T-helper 1 cell treated with Interleukin-12 subunit alpha and Interleukin-12 subunit beta and Interleukin-4 antibody, amounts not matched to agents 30 μg/mL and 1 μg/mL, for 36 hours (primary cell): ENCODE data around the gene OR9G4.

Experiments
- H3K27ac Mint-ChIP-seq: one replicate; pipeline ENCODE4 v1.8.0; 2021; ENCODE audit warnings: mild to moderate bottlenecking, mixed read lengths
- H3K27me3 Mint-ChIP-seq: one replicate; pipeline ENCODE4 v1.8.0; 2021; ENCODE audit warnings: low read depth, mixed read lengths
- H3K36me3 Mint-ChIP-seq: one replicate; pipeline ENCODE4 v1.8.0; 2021; ENCODE audit warnings: low read depth, mixed read lengths
- H3K4me1 Mint-ChIP-seq: one replicate; pipeline ENCODE4 v1.8.0; 2021; ENCODE audit warnings: low read depth, mixed read lengths
- H3K4me3 Mint-ChIP-seq: one replicate; pipeline ENCODE4 v1.8.0; 2021; ENCODE audit warnings: mild to moderate bottlenecking, moderate library complexity, mixed read lengths
- H3K9me3 Mint-ChIP-seq: one replicate; pipeline ENCODE4 v1.8.0; 2021; ENCODE audit warnings: mixed read lengths

The OR9G4 gene

GRCh38 chr11:56748597-56748996 lies at the start of gene OR9G4:
Gene OR9G4, minus strand, starts transcription at chr11:56748697. Its CDS starts 4,931 bp downstream, at chr11:56743766.
- no peaks in the 10 kb centered on the region for H3K27me3 Mint-ChIP-seq
- no peak within 1 kb of the TSS for H3K27ac Mint-ChIP-seq
- H3K4me1 Mint-ChIP-seq = no peaks in the 10 kb centered on the region
- no peak within 1 kb of the TSS for H3K4me3 Mint-ChIP-seq
- no peaks in the 10 kb centered on the region for H3K36me3 Mint-ChIP-seq
- H3K9me3 Mint-ChIP-seq = peaks cover 19% of the 10 kb centered on the region

- H3K9me3 Mint-ChIP-seq = no peaks in the 10 kb centered on the region
- H3K4me3 Mint-ChIP-seq = no peak overlapping the region
- no peak overlapping the region for H3K27ac Mint-ChIP-seq
- H3K27me3 Mint-ChIP-seq = no peaks in the 10 kb centered on the region
- H3K36me3 Mint-ChIP-seq = no peaks in the 10 kb centered on the region
- H3K4me1 Mint-ChIP-seq = no peaks in the 10 kb centered on the region
Observed at GRCh38 chr11:56783448-56784041, 35.0 kb upstream of the OR9G4 start.

GRCh38 chr11:56782167-56782847 lies 33.8 kb upstream of the OR9G4 start:
- Mint-ChIP-seq H3K36me3 (no peaks in the 10 kb centered on the region), H3K4me3 (no peak overlapping the region), H3K27ac (no peak overlapping the region), H3K27me3 (no peaks in the 10 kb centered on the region), H3K9me3 (no peaks in the 10 kb centered on the region), H3K4me1 (no peaks in the 10 kb centered on the region)

- Mint-ChIP-seq H3K9me3 (no peaks in the 10 kb centered on the region), H3K4me1 (no peaks in the 10 kb centered on the region), H3K4me3 (no peak overlapping the region), H3K36me3 (no peaks in the 10 kb centered on the region), H3K27me3 (no peaks in the 10 kb centered on the region), H3K27ac (no peak overlapping the region)
Observed at GRCh38 chr11:56776809-56777208, 28.3 kb upstream of the OR9G4 start.

GRCh38 chr11:56764976-56765375 lies 16.5 kb upstream of the OR9G4 start:
- Mint-ChIP-seq H3K4me3 (no peak overlapping the region), H3K36me3 (no peaks in the 10 kb centered on the region), H3K9me3 (no peaks in the 10 kb centered on the region), H3K27ac (no peak overlapping the region), H3K27me3 (no peaks in the 10 kb centered on the region), H3K4me1 (no peaks in the 10 kb centered on the region)

GRCh38 chr11:56751480-56751879 lies 3.0 kb upstream of the OR9G4 start:
- no peaks in the 10 kb centered on the region for H3K4me1 Mint-ChIP-seq
- H3K36me3 Mint-ChIP-seq = no peaks in the 10 kb centered on the region
- peaks cover 19% of the 10 kb centered on the region for H3K9me3 Mint-ChIP-seq
- H3K27ac Mint-ChIP-seq = no peak overlapping the region
- no peak overlapping the region for H3K4me3 Mint-ChIP-seq
- no peaks in the 10 kb centered on the region for H3K27me3 Mint-ChIP-seq

- Mint-ChIP-seq H3K4me3 (no peak overlapping the region), H3K27me3 (no peaks in the 10 kb centered on the region), H3K9me3 (peaks cover 19% of the 10 kb centered on the region), H3K27ac (no peak overlapping the region), H3K4me1 (no peaks in the 10 kb centered on the region), H3K36me3 (no peaks in the 10 kb centered on the region)
Observed at GRCh38 chr11:56750190-56750589, 1.7 kb upstream of the OR9G4 start.

GRCh38 chr11:56740886-56741285 lies 7.6 kb downstream of the OR9G4 start:
- Mint-ChIP-seq H3K36me3 (no peaks in the 10 kb centered on the region), H3K27ac (no peak overlapping the region), H3K4me1 (no peaks in the 10 kb centered on the region), H3K9me3 (peaks cover 8% of the 10 kb centered on the region), H3K27me3 (no peaks in the 10 kb centered on the region), H3K4me3 (no peak overlapping the region)

GRCh38 chr11:56740107-56740506 lies 8.4 kb downstream of the OR9G4 start:
- Mint-ChIP-seq H3K4me1 (no peaks in the 10 kb centered on the region), H3K36me3 (no peaks in the 10 kb centered on the region), H3K4me3 (no peak overlapping the region), H3K9me3 (peaks cover 8% of the 10 kb centered on the region), H3K27ac (no peak overlapping the region), H3K27me3 (no peaks in the 10 kb centered on the region)

- Mint-ChIP-seq H3K4me3 (no peak overlapping the region), H3K27me3 (no peaks in the 10 kb centered on the region), H3K9me3 (peaks cover 12% of the 10 kb centered on the region), H3K27ac (no peak overlapping the region), H3K36me3 (no peaks in the 10 kb centered on the region), H3K4me1 (no peaks in the 10 kb centered on the region)
Observed at GRCh38 chr11:56720513-56720912, 28.0 kb downstream of the OR9G4 start.

GRCh38 chr11:56716379-56716854 lies 32.1 kb downstream of the OR9G4 start:
- Mint-ChIP-seq H3K27ac (no peak overlapping the region), H3K36me3 (no peaks in the 10 kb centered on the region)

GRCh38 chr11:56714206-56714605 lies 34.3 kb downstream of the OR9G4 start:
- Mint-ChIP-seq H3K4me1 (no peaks in the 10 kb centered on the region), H3K4me3 (no peak overlapping the region), H3K36me3 (no peaks in the 10 kb centered on the region)

More at GRCh38 chr11:56716379-56716854, 32.1 kb downstream of the OR9G4 start:
- Mint-ChIP-seq H3K4me1 (no peaks in the 10 kb centered on the region), H3K9me3 (peaks cover 16% of the 10 kb centered on the region), H3K27me3 (no peaks in the 10 kb centered on the region), H3K4me3 (no peak overlapping the region)

GRCh38 chr11:56706486-56706885 lies 42.0 kb downstream of the OR9G4 start:
- Mint-ChIP-seq H3K4me3 (no peak overlapping the region), H3K27me3 (no peaks in the 10 kb centered on the region), H3K27ac (no peak overlapping the region), H3K4me1 (no peaks in the 10 kb centered on the region), H3K36me3 (no peaks in the 10 kb centered on the region), H3K9me3 (peaks cover 5% of the 10 kb centered on the region)

More at GRCh38 chr11:56714206-56714605, 34.3 kb downstream of the OR9G4 start:
- peaks cover 16% of the 10 kb centered on the region for H3K9me3 Mint-ChIP-seq
- no peak overlapping the region for H3K27ac Mint-ChIP-seq
- no peaks in the 10 kb centered on the region for H3K27me3 Mint-ChIP-seq

GRCh38 chr11:56705784-56706396 lies 42.6 kb downstream of the OR9G4 start:
- Mint-ChIP-seq H3K27ac (no peak overlapping the region), H3K9me3 (peaks cover 3% of the 10 kb centered on the region), H3K27me3 (no peaks in the 10 kb centered on the region), H3K36me3 (no peaks in the 10 kb centered on the region), H3K4me1 (no peaks in the 10 kb centered on the region), H3K4me3 (no peak overlapping the region)

- no peak overlapping the region for H3K27ac Mint-ChIP-seq
Observed at GRCh38 chr11:56700914-56701485, 47.5 kb downstream of the OR9G4 start.

More at GRCh38 chr11:56700914-56701485, 47.5 kb downstream of the OR9G4 start:
- no peaks in the 10 kb centered on the region for H3K27me3 Mint-ChIP-seq
- H3K9me3 Mint-ChIP-seq = peaks cover 3% of the 10 kb centered on the region
- H3K36me3 Mint-ChIP-seq = no peaks in the 10 kb centered on the region
- no peak overlapping the region for H3K4me3 Mint-ChIP-seq
- no peaks in the 10 kb centered on the region for H3K4me1 Mint-ChIP-seq
